ENCODE data around the gene SLC22A3. TPM values are rescaled to one million over a fixed set of nuclear protein-coding genes. Genes with fewer than 3 reads are reported as not detected.

The SLC22A3 gene
- polyA plus RNA-seq, 2 of the 4 experiments (the other 2 are of a cell fraction): 44.9 to 57.4 TPM

DNA sequence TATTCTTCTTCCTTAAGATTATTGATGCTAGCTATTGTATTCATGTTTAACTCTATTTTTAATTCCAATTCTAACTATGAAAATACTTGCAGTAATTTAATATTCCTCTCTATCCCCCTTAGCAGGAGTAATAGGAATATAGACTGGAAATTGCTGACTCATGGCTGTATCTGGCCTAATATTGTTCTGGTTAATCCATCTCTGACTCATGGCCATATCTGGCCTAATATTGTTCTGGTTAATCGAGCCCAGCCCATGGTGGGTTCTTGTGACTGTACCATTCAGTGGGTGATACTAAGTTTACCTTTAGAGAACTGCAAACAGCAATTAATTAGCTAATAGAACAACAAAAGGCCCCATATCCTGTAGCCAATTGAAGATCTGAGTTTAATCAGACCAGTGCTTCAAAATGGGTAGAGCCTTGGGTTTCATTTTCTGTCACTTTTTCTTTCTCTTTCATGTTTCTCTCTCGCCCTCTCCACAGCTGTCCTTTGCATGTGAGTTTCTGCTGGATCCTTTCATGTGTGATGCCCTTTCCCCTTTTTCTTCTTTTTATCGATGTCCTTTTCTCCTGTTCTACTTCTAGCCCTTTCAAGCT is 50.6 kb downstream of the SLC22A3 start:
- peaks cover 67% of the 10 kb centered on the region for H3K4me1 ChIP-seq
- FAIRE-seq (no peak), ATAC-seq (no peak), DNase-seq (ENCODE audit: low read depth in 1 of 2, low spot score in 1 of 2) (no peak)
- ChIA-PET CTCF (no interaction called here), POLR2A (no interaction called here)
- TF ChIP-seq FOSB (CRISPR knock-in tag; IDR thresholded peaks at IDR 0.05) (no peak), ESRRA (IDR thresholded peaks at IDR 0.05; ENCODE audit: borderline replicate concordance, low read length) (no peak), PHF8 (IDR thresholded peaks at IDR 0.05; ENCODE audit: borderline replicate concordance, low read depth) (no peak), HEYL (CRISPR knock-in tag; IDR thresholded peaks at IDR 0.05) (no peak), KDM1A (IDR thresholded peaks at IDR 0.05; ENCODE audit: low read depth) (no peak), NFE2L2 (conservative IDR thresholded peaks at IDR 0.05; ENCODE audit: low read length) (peak; percentile 93), MAFK (IDR thresholded peaks at IDR 0.05; ENCODE audit: partially characterized antibody) (peak; percentile 97), RNF2 (IDR thresholded peaks at IDR 0.05; ENCODE audit: borderline replicate concordance, low read depth) (no peak)
- TF ChIP-seq, protein P1, sequence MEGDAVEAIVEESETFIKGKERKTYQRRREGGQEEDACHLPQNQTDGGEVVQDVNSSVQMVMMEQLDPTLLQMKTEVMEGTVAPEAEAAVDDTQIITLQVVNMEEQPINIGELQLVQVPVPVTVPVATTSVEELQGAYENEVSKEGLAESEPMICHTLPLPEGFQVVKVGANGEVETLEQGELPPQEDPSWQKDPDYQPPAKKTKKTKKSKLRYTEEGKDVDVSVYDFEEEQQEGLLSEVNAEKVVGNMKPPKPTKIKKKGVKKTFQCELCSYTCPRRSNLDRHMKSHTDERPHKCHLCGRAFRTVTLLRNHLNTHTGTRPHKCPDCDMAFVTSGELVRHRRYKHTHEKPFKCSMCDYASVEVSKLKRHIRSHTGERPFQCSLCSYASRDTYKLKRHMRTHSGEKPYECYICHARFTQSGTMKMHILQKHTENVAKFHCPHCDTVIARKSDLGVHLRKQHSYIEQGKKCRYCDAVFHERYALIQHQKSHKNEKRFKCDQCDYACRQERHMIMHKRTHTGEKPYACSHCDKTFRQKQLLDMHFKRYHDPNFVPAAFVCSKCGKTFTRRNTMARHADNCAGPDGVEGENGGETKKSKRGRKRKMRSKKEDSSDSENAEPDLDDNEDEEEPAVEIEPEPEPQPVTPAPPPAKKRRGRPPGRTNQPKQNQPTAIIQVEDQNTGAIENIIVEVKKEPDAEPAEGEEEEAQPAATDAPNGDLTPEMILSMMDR (IDR thresholded peaks at IDR 0.05): no peak
- 63% methylated on average over 3 of the region's 3 CpGs for WGBS (ENCODE audit: missing lambda C conversion rate)
- H3K27ac ChIP-seq: peak overlapping the region; percentile 85 to 99
- no peaks in the 10 kb centered on the region for H3K9me3 ChIP-seq
- peak overlapping the region; percentile 23; the same call in 2 of the 3 replicates for H3K4me2 ChIP-seq
- no peak overlapping the region for H3K4me3 ChIP-seq

DNA sequence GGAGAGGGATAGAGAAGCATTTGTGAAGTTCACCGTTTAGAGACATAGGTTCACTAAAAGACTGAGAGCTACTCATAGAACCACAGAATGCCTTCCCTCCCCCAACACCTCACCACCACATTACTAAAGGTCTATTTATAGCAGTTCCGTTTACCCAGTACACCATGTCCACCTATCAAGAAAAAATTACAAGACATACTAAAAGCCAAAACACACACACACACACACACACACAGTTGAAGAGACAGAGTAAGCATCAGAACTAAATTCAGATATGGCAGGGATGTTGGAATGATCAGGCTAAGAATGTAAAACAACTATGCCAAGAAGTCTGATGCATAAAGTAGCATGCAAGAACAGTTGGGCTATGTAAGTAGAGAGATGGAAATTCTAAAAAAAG is 52.3 kb downstream of the SLC22A3 start:
- ChIA-PET POLR2A (no interaction called here), CTCF (interaction anchor here (1.3 kb wide), 1 partner anchor 12 kb away, joined by 3 read pairs; no protein-coding TSS in a partner anchor)
- H3K27ac ChIP-seq: peak overlapping the region; percentile 85 to 99; a peak in 4 of 6 replicates
- ATAC-seq (no peak), FAIRE-seq (no peak), DNase-seq (ENCODE audit: low read depth in 1 of 2, low spot score in 1 of 2) (no peak)
- no peak for TF ChIP-seq RCOR1 (IDR thresholded peaks at IDR 0.05; ENCODE audit: low read depth, low read length)
- no peak for TF ChIP-seq HDAC2 (IDR thresholded peaks at IDR 0.05)
- no peak for TF ChIP-seq FOSL2 (IDR thresholded peaks at IDR 0.05)
- no peak for TF ChIP-seq FOSL2 (CRISPR knock-in tag; IDR thresholded peaks at IDR 0.05)
- TF ChIP-seq KDM1A (IDR thresholded peaks at IDR 0.05; ENCODE audit: low read depth): no peak
- TF ChIP-seq NPAS2 (CRISPR knock-in tag; IDR thresholded peaks at IDR 0.05; ENCODE audit: borderline replicate concordance): no peak
- TF ChIP-seq EP300 (IDR thresholded peaks at IDR 0.05): no peak
- TF ChIP-seq ZC3H11A (IDR thresholded peaks at IDR 0.05): no peak
- no peak for TF ChIP-seq ZFP36 (IDR thresholded peaks at IDR 0.05; ENCODE audit: borderline replicate concordance, partially characterized antibody)
- TF ChIP-seq BHLHE40 (IDR thresholded peaks at IDR 0.05; ENCODE audit: low read depth, low read length): no peak
- no peak for TF ChIP-seq RFX5 (IDR thresholded peaks at IDR 0.05)
- TF ChIP-seq, protein P2, sequence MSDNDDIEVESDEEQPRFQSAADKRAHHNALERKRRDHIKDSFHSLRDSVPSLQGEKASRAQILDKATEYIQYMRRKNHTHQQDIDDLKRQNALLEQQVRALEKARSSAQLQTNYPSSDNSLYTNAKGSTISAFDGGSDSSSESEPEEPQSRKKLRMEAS (IDR thresholded peaks at IDR 0.05): no peak
- no peak for TF ChIP-seq JUN (IDR thresholded peaks at IDR 0.05)
- TF ChIP-seq, protein P1 (IDR thresholded peaks at IDR 0.05): no peak
- no peak for TF ChIP-seq HOXB13 (CRISPR knock-in tag; IDR thresholded peaks at IDR 0.05; ENCODE audit: low read depth)
- no peak for TF ChIP-seq FOXS1 (CRISPR knock-in tag; IDR thresholded peaks at IDR 0.05)
- no peaks in the 10 kb centered on the region for H3K9me3 ChIP-seq
- no peak overlapping the region; the same call in 2 of the 3 replicates for H3K4me2 ChIP-seq
- 82% methylated on average over 2 of the region's 2 CpGs for WGBS (ENCODE audit: missing lambda C conversion rate)
- H3K4me3 ChIP-seq: no peak overlapping the region
- H3K4me1 ChIP-seq: peaks cover 54% of the 10 kb centered on the region
